Activated B cell treated with CpG ODN at 0.5 μM for 24 hours (primary cell): ENCODE results near the gene CACNG4. TPM values are rescaled to one million over a fixed set of nuclear protein-coding genes. Genes with fewer than 3 reads are reported as not detected.

ENCODE experiments used
- ATAC-seq: fragments of 200-7000 bp; cut with Tn5 transposase; one replicate; pipeline ENCODE4 v1.10.0; 2021; ENCODE audit warnings: low read depth, mild to moderate bottlenecking, moderate library complexity
- CTCF ChIA-PET: fragments of 350-600 bp; sonication (Branson Sonifier 250); formaldehyde crosslinking; loops from one replicate; lab custom pipeline; 2021; ENCODE audit warnings: antibody characterized with exemption; lab: Charles Lee
- POLR2A ChIA-PET: fragments of 350-600 bp; sonication (Branson Sonifier 250); formaldehyde crosslinking; loops from one replicate; lab custom pipeline; 2021; ENCODE audit warnings: antibody characterized with exemption; lab: Charles Lee
- DNase-seq: peaks from one replicate; pipeline ENCODE4 v3.0.0; 2022
- H3K27ac Mint-ChIP-seq: one replicate; pipeline ENCODE4 v1.8.0; 2020; ENCODE audit warnings: mixed read lengths
- H3K27me3 Mint-ChIP-seq: one replicate; pipeline ENCODE4 v1.8.0; 2021; ENCODE audit warnings: mixed read lengths
- H3K36me3 Mint-ChIP-seq: one replicate; pipeline ENCODE4 v1.8.0; 2021; ENCODE audit warnings: low read depth, mixed read lengths
- H3K4me1 Mint-ChIP-seq: one replicate; pipeline ENCODE4 v1.8.0; 2021; ENCODE audit warnings: mixed read lengths
- H3K4me3 Mint-ChIP-seq: one replicate; pipeline ENCODE4 v1.8.0; 2020; ENCODE audit warnings: mild to moderate bottlenecking, mixed read lengths
- H3K9me3 Mint-ChIP-seq: one replicate; pipeline ENCODE4 v1.8.0; 2020; ENCODE audit warnings: mixed read lengths
- CTCF ChIP-seq: fragments of 200-600 bp; IDR thresholded peaks from one replicate; pipeline ENCODE4 v1.8.0; 2022; ENCODE audit warnings: antibody characterized with exemption, mild to moderate bottlenecking
- intact Hi-C: fragments of 100-400 bp; cut with micrococcal nuclease; formaldehyde crosslinking; loops from one replicate; pipeline ENCODE4 v1.15.1; 2024
- total RNA-seq: library from RNA; stranded (reverse); gene quantifications from 2 replicates; pipeline ENCODE4 v1.2.3, GENCODE V29; 2022

Gene CACNG4
- total RNA-seq, 1 donor from 2014 or later: not detected

GRCh38 chr17:67025216-67025792 is 60.8 kb downstream of the CACNG4 start:
- intact Hi-C loops: no loop called here
- POLR2A ChIA-PET: no interaction called here
- H3K36me3 Mint-ChIP-seq: no peaks in the 10 kb centered on the region
- no peaks in the 10 kb centered on the region for H3K4me1 Mint-ChIP-seq
- H3K27ac Mint-ChIP-seq: no peak overlapping the region
- no peak for TF ChIP-seq CTCF
- H3K27me3 Mint-ChIP-seq: peaks cover 2% of the 10 kb centered on the region
- DNase-seq (no peak), ATAC-seq (no peak)
- CTCF ChIA-PET: no interaction called here
- H3K4me3 Mint-ChIP-seq: no peak overlapping the region
- H3K9me3 Mint-ChIP-seq: no peaks in the 10 kb centered on the region

DNA sequence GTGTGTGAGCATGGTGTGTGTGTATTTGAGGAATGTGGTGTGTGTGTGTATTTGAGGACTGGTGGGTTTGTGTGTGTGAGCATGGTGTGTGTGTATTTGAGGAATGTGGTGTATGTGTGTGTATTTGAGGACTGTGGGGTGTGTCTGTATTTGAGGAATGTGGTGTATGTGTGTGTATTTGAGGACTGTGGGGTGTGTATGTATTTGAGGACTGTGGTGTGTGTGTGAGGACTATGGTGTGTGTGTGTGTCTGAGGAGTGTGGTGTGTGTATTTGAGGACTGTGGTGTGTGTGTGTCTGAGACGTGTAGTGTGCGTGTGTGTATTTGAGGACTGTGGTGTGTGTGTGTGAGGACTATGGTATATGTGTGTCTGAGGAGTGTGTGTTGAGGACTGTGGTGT is 61.8 kb downstream of the CACNG4 start:
- Mint-ChIP-seq H3K4me3 (no peak overlapping the region), H3K36me3 (no peaks in the 10 kb centered on the region), H3K27me3 (peaks cover 2% of the 10 kb centered on the region), H3K4me1 (no peaks in the 10 kb centered on the region), H3K27ac (no peak overlapping the region), H3K9me3 (no peaks in the 10 kb centered on the region)
- POLR2A ChIA-PET: no interaction called here
- CTCF ChIA-PET: no interaction called here
- no peak for ATAC-seq
- TF ChIP-seq CTCF: no peak
- intact Hi-C loops: no loop called here
- DNase-seq: no peak

GRCh38 chr17:67027031-67027628 is 62.6 kb downstream of the CACNG4 start:
- intact Hi-C loops: no loop called here
- ChIA-PET CTCF (no interaction called here), POLR2A (no interaction called here)
- Mint-ChIP-seq H3K4me1 (no peaks in the 10 kb centered on the region), H3K9me3 (no peaks in the 10 kb centered on the region), H3K36me3 (no peaks in the 10 kb centered on the region), H3K27ac (no peak overlapping the region), H3K4me3 (no peak overlapping the region), H3K27me3 (peaks cover 2% of the 10 kb centered on the region)
- no peak for ATAC-seq
- no peak for TF ChIP-seq CTCF
- DNase-seq: no peak

- H3K4me3 Mint-ChIP-seq: no peak overlapping the region
Observed at GRCh38 chr17:67030641-67031040, 66.1 kb downstream of the CACNG4 start.

GRCh38 chr17:67032382-67032781 is 67.9 kb downstream of the CACNG4 start:
- intact Hi-C loops: no loop called here
- ChIA-PET CTCF (no interaction called here), POLR2A (no interaction called here)
- no peak for TF ChIP-seq CTCF
- H3K4me3 Mint-ChIP-seq: no peak overlapping the region
- peaks cover 10% of the 10 kb centered on the region for H3K27me3 Mint-ChIP-seq
- H3K36me3 Mint-ChIP-seq: no peaks in the 10 kb centered on the region
- H3K4me1 Mint-ChIP-seq: no peaks in the 10 kb centered on the region
- H3K9me3 Mint-ChIP-seq: no peaks in the 10 kb centered on the region
- H3K27ac Mint-ChIP-seq: no peak overlapping the region
- DNase-seq: no peak
- no peak for ATAC-seq

More at GRCh38 chr17:67030641-67031040, 66.1 kb downstream of the CACNG4 start:
- Mint-ChIP-seq H3K36me3 (no peaks in the 10 kb centered on the region), H3K27me3 (peaks cover 2% of the 10 kb centered on the region), H3K9me3 (no peaks in the 10 kb centered on the region), H3K27ac (no peak overlapping the region), H3K4me1 (no peaks in the 10 kb centered on the region)
- DNase-seq (no peak), ATAC-seq (no peak)
- CTCF ChIA-PET: no interaction called here
- intact Hi-C loops: no loop called here
- POLR2A ChIA-PET: no interaction called here
- no peak for TF ChIP-seq CTCF
